ENCODE results near the gene RASAL2.

DNA sequence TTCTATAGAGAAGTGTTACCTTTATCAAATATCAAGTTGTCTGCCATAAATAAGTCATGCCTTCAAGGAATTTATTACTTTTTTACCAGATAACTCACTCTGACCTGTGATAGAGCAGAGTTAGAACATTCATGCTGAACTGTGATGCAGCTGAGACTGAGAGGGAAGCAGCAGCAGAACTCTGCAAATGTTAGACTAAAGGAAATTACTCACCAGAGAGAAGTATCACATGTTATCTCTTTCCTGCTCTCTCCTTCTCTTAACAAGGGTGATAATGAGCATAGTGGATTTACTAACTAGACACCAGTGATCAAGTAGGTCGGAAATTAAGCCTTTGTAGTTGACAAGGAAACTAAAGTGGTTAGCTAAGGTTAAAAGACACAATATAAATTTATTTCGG is 181.6 kb downstream of the RASAL2 start:
- TF ChIP-seq POLR2A (IDR thresholded peaks at IDR 0.05; ENCODE audit: low read length) (no peak), GATA1 (IDR thresholded peaks at IDR 0.05; ENCODE audit: low read depth, low read length) (no peak)

Data from erythroblast (primary cell).